Neural cell (in vitro differentiated cells): ENCODE results near the gene ADAMTS8. TPM values are rescaled to one million over a fixed set of nuclear protein-coding genes. Genes with fewer than 3 reads are reported as not detected.

Source experiments
- H2AFZ ChIP-seq: fragments of 200-600, 300-800 bp; sonication (generic), shearing (Covaris generic); 2 replicates; pipeline ENCODE4 v1.6.0; 2014; ENCODE audit warnings: low read depth, mild to moderate bottlenecking, antibody characterized with exemption, low read length, moderate library complexity
- H3F3A ChIP-seq: fragments of 200-600 bp; shearing (Covaris generic); 2 replicates; pipeline ENCODE4 v1.6.1; 2016; ENCODE audit warnings: mild to moderate bottlenecking, moderate library complexity, mixed read lengths, antibody characterized with exemption, low read length; ENCODE audit not compliant: insufficient read depth, poor library complexity, severe bottlenecking
- H3K27ac ChIP-seq: fragments of 200-600, 300-800 bp; sonication (generic), shearing (Covaris generic); 2 replicates; pipeline ENCODE4 v1.5.1; 2014; ENCODE audit warnings: mild to moderate bottlenecking, low read length, moderate library complexity
- H3K27me3 ChIP-seq: fragments of 300-800, 200-600 bp; sonication (generic), shearing (Covaris generic); 2 replicates; pipeline ENCODE4 v1.6.0; 2014; ENCODE audit warnings: mild to moderate bottlenecking, low read depth, low read length, moderate library complexity; ENCODE audit not compliant: insufficient read depth
- H3K36me3 ChIP-seq: fragments of 300-800, 200-600 bp; sonication (generic), shearing (Covaris generic); 2 replicates; pipeline ENCODE4 v1.5.1; 2014; ENCODE audit warnings: mild to moderate bottlenecking, antibody characterized with exemption, low read length, moderate library complexity; ENCODE audit not compliant: insufficient read depth
- H3K4me2 ChIP-seq: fragments of 300-800, 200-600 bp; sonication (generic), shearing (Covaris generic); 2 replicates; pipeline ENCODE4 v1.6.0; 2014; ENCODE audit warnings: mild to moderate bottlenecking, low read length
- H3K4me3 ChIP-seq: fragments of 300-800, 200-600 bp; sonication (generic), shearing (Covaris generic); 2 replicates; pipeline ENCODE4 v1.5.1; 2014; ENCODE audit warnings: mild to moderate bottlenecking, low read length, moderate library complexity
- H3K79me2 ChIP-seq: fragments of 200-600 bp; shearing (Covaris generic); replicated peaks from 2 replicates; pipeline ENCODE4 v1.6.0; 2014; ENCODE audit warnings: mild to moderate bottlenecking, low read length, moderate library complexity; ENCODE audit not compliant: insufficient read depth
- H3K9ac ChIP-seq: fragments of 300-800, 200-600 bp; sonication (generic), shearing (Covaris generic); 2 replicates; pipeline ENCODE4 v1.6.1; 2016; ENCODE audit warnings: mild to moderate bottlenecking, low read length, mixed read lengths
- H3K9me2 ChIP-seq: fragments of 200-600 bp; shearing (Covaris generic); 2 replicates; pipeline ENCODE4 v1.6.1; 2016; ENCODE audit warnings: mild to moderate bottlenecking, low read length, mixed read lengths; ENCODE audit not compliant: insufficient read depth
- H3K9me3 ChIP-seq: fragments of 200-600, 300-800 bp; sonication (generic), shearing (Covaris generic); 2 replicates; pipeline ENCODE4 v1.6.1; 2016; ENCODE audit warnings: mild to moderate bottlenecking, mixed run types, low read length, moderate library complexity, mixed read lengths
- H4K20me1 ChIP-seq: fragments of 200-600 bp; shearing (Covaris generic); 2 replicates; pipeline ENCODE4 v1.6.1; 2016; ENCODE audit warnings: mild to moderate bottlenecking, mixed run types; ENCODE audit not compliant: insufficient read depth
- CTCF ChIP-seq: fragments of 450-650 bp; IDR thresholded peaks from 2 replicates; pipeline ENCODE4 v1.5.1; 2014; ENCODE audit warnings: antibody characterized with exemption, mild to moderate bottlenecking, moderate library complexity; ENCODE audit not compliant: poor library complexity, severe bottlenecking
- EP300 ChIP-seq: fragments of 450-650 bp; conservative IDR thresholded peaks from 2 replicates; pipeline ENCODE4 v1.6.1; 2014; ENCODE audit warnings: antibody characterized with exemption, mild to moderate bottlenecking, moderate library complexity; ENCODE audit not compliant: poor library complexity, severe bottlenecking
- EZH2 ChIP-seq: fragments of 200-600, 300-800 bp; shearing (Covaris generic), sonication (generic); IDR thresholded peaks from 2 replicates; pipeline ENCODE4 v1.6.1; 2014; ENCODE audit warnings: antibody characterized with exemption, low read length, borderline replicate concordance, mild to moderate bottlenecking; ENCODE audit not compliant: insufficient read depth, poor library complexity, severe bottlenecking
- MXI1 ChIP-seq: fragments of 450-650 bp; conservative IDR thresholded peaks from 2 replicates; pipeline ENCODE4 v1.6.1; 2014; ENCODE audit warnings: antibody characterized with exemption, mild to moderate bottlenecking; ENCODE audit not compliant: poor library complexity, severe bottlenecking
- POLR2AphosphoS5 ChIP-seq: IDR thresholded peaks from 2 replicates; pipeline ENCODE4 v1.6.1; 2012
- RAD21 ChIP-seq: fragments of 450-650 bp; conservative IDR thresholded peaks from 2 replicates; pipeline ENCODE4 v1.6.1; 2014; ENCODE audit warnings: antibody characterized with exemption, mild to moderate bottlenecking, moderate library complexity
- REST ChIP-seq: IDR thresholded peaks from 2 replicates; pipeline ENCODE4 v1.6.1; 2012; ENCODE audit warnings: borderline replicate concordance
- SMC3 ChIP-seq: fragments of 450-650 bp; conservative IDR thresholded peaks from 2 replicates; pipeline ENCODE4 v1.6.1; 2014; ENCODE audit warnings: antibody characterized with exemption, mild to moderate bottlenecking, moderate library complexity; ENCODE audit not compliant: poor library complexity
- TAF1 ChIP-seq: IDR thresholded peaks from 2 replicates; pipeline ENCODE4 v1.6.1; 2012; ENCODE audit warnings: low read depth
- polyA plus RNA-seq: library from polyadenylated mRNA; depleted of rRNA; stranded (reverse); fragments of >200 nt; gene quantifications from 2 replicates; pipeline ENCODE4 v1.2.3, GENCODE V29; 2014

ADAMTS8 gene
- polyA plus RNA-seq, 1 donor from 2014 or later, result 0.94 TPM

GRCh38 chr11:130416530-130416882 lies 11.9 kb downstream of the ADAMTS8 start:
- H3K79me2 ChIP-seq, result no peaks in the 10 kb centered on the region
- H3K9me2 ChIP-seq, result no peaks in the 10 kb centered on the region
- H3K9me3 ChIP-seq, result no peaks in the 10 kb centered on the region
- TF ChIP-seq MXI1 (no peak), RAD21 (no peak)
- no peak overlapping the region for H2AFZ ChIP-seq
- no peaks in the 10 kb centered on the region for H3K36me3 ChIP-seq
- H3K27me3 ChIP-seq, result no peaks in the 10 kb centered on the region
- no peak overlapping the region for H3K4me2 ChIP-seq
- no peaks in the 10 kb centered on the region for H4K20me1 ChIP-seq
- H3K4me3 ChIP-seq, result no peak overlapping the region
- no peak overlapping the region for H3K9ac ChIP-seq
- no peak overlapping the region for H3K27ac ChIP-seq
- H3F3A ChIP-seq, result no peaks in the 10 kb centered on the region

- H3K36me3 ChIP-seq, result no peaks in the 10 kb centered on the region
- no peaks in the 10 kb centered on the region for H3F3A ChIP-seq
- H3K4me2 ChIP-seq, result no peak overlapping the region
- no peaks in the 10 kb centered on the region for H3K9me3 ChIP-seq
- H3K27me3 ChIP-seq, result no peaks in the 10 kb centered on the region
- H3K79me2 ChIP-seq, result no peaks in the 10 kb centered on the region
- TF ChIP-seq EP300 (no peak), RAD21 (no peak), SMC3 (no peak), CTCF (no peak), TAF1 (no peak), REST (no peak), POLR2AphosphoS5 (no peak), MXI1 (no peak), EZH2 (no peak)
- H3K9ac ChIP-seq, result no peak overlapping the region
- no peak overlapping the region for H2AFZ ChIP-seq
- no peak overlapping the region for H3K4me3 ChIP-seq
- H4K20me1 ChIP-seq, result no peaks in the 10 kb centered on the region
- H3K9me2 ChIP-seq, result no peaks in the 10 kb centered on the region
- H3K27ac ChIP-seq, result no peak overlapping the region
Observed at GRCh38 chr11:130415731-130416529, 12.5 kb downstream of the ADAMTS8 start.
